ENCODE data around the gene SP2.

GRCh38 chr17:47897561-47897960 is 1.5 kb downstream of the SP2 start:
- TF ChIP-seq CTCF (IDR thresholded peaks at IDR 0.05): no peak
- no peak for TF ChIP-seq POLR2A (IDR thresholded peaks at IDR 0.05)
